Loucy (cell line): ENCODE data around the gene ATXN7L2.

ENCODE experiments used
- H2AFZ ChIP-seq: fragments of 200-600 bp; sonication (generic); 2 replicates; pipeline ENCODE4 v1.6.0; 2016; ENCODE audit warnings: antibody characterized with exemption, mild to moderate bottlenecking, low read length, moderate library complexity
- H3F3A ChIP-seq: fragments of 200-600 bp; 2 replicates; pipeline ENCODE4 v1.6.0; 2016; ENCODE audit warnings: antibody characterized with exemption, low read depth, mild to moderate bottlenecking
- H3K27me3 ChIP-seq: fragments of 200-600 bp; sonication (generic); 2 replicates; pipeline ENCODE4 v1.6.1; 2014; ENCODE audit warnings: low read length, mild to moderate bottlenecking; ENCODE audit not compliant: insufficient read depth, poor library complexity, severe bottlenecking
- H3K36me3 ChIP-seq: fragments of 200-600 bp; sonication (generic); 2 replicates; pipeline ENCODE4 v1.6.1; 2016; ENCODE audit warnings: low read length; ENCODE audit not compliant: insufficient read depth
- H3K4me1 ChIP-seq: fragments of 200-600 bp; sonication (generic); 2 replicates; pipeline ENCODE4 v1.5.1; 2014; ENCODE audit warnings: low read length, mild to moderate bottlenecking; ENCODE audit not compliant: insufficient read depth, poor library complexity, severe bottlenecking
- H3K4me2 ChIP-seq: fragments of 200-600 bp; sonication (generic); 2 replicates; pipeline ENCODE4 v1.6.0; 2014; ENCODE audit warnings: antibody characterized with exemption, low read length, low read depth, mild to moderate bottlenecking; ENCODE audit not compliant: poor library complexity, severe bottlenecking
- H3K4me3 ChIP-seq: fragments of 200-600 bp; sonication (generic); 2 replicates; pipeline ENCODE4 v1.5.1; 2014; ENCODE audit warnings: low read length, mild to moderate bottlenecking, mixed read lengths; ENCODE audit not compliant: poor library complexity, severe bottlenecking
- H3K79me2 ChIP-seq: fragments of 200-600 bp; sonication (generic); 2 replicates; pipeline ENCODE4 v1.6.1; 2014; ENCODE audit warnings: low read length; ENCODE audit not compliant: insufficient read depth
- H3K9ac ChIP-seq: fragments of 200-600 bp; sonication (generic); 2 replicates; pipeline ENCODE4 v1.6.0; 2014; ENCODE audit warnings: mild to moderate bottlenecking, low read depth, low read length, moderate library complexity; ENCODE audit not compliant: poor library complexity, severe bottlenecking
- H3K9me2 ChIP-seq: fragments of 200-600 bp; sonication (generic); replicated peaks from 2 replicates; pipeline ENCODE4 v1.6.1; 2016; ENCODE audit warnings: low read depth, low read length, mixed read lengths
- H3K9me3 ChIP-seq: fragments of 200-600 bp; sonication (generic); 2 replicates; pipeline ENCODE4 v1.6.1; 2014; ENCODE audit warnings: mild to moderate bottlenecking, antibody characterized with exemption, low read length, low read depth; ENCODE audit not compliant: insufficient read depth
- H4K20me1 ChIP-seq: fragments of 200-600 bp; sonication (generic); 2 replicates; pipeline ENCODE4 v1.6.0; 2014; ENCODE audit warnings: antibody characterized with exemption, low read length, mild to moderate bottlenecking; ENCODE audit not compliant: insufficient read depth, poor library complexity, severe bottlenecking
- EZH2phosphoT487 ChIP-seq: fragments of 200-600 bp; IDR thresholded peaks from 2 replicates; pipeline ENCODE4 v1.6.1; 2018; ENCODE audit warnings: antibody characterized with exemption, mild to moderate bottlenecking, moderate library complexity, borderline replicate concordance
- TF ChIP-seq, protein P1 (sequence below): fragments of 200-600 bp; sonication (generic); conservative IDR thresholded peaks from 2 replicates; pipeline ENCODE4 v1.5.1; 2014; ENCODE audit warnings: mild to moderate bottlenecking, antibody characterized with exemption, low read length

Gene ATXN7L2

DNA sequence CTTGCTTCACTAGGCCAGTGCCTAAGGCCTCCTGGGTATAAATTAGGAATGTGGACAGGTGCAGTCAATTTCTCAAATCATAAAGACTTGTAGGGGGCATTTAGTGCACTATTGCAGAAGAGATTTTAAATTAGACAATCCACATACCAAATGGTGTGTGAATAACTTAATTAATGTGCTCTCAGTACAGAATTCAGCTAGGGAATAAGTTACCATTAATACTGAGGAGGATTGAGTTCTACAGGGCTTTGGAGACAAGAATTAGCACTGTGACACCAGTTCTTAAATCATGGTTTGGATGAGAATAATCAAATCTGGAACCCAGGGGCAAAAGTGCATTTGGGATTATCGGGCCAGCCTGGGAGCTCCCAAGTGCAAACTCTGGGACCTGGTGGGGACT lies 15.6 kb upstream of the ATXN7L2 start:
- Histone ChIP-seq H3K36me3 (no peaks in the 10 kb centered on the region), H3K79me2 (no peaks in the 10 kb centered on the region), H3K4me1 (peaks cover 2% of the 10 kb centered on the region), H2AFZ (no peak overlapping the region), H3K27me3 (no peaks in the 10 kb centered on the region), H3K4me2 (no peak overlapping the region), H3K4me3 (no peak overlapping the region), H3K9me2 (no peaks in the 10 kb centered on the region), H3K9ac (no peak overlapping the region), H3K9me3 (no peaks in the 10 kb centered on the region), H3F3A (no peaks in the 10 kb centered on the region), H4K20me1 (no peaks in the 10 kb centered on the region)
- TF ChIP-seq EZH2phosphoT487: no peak
- TF ChIP-seq, protein P1, sequence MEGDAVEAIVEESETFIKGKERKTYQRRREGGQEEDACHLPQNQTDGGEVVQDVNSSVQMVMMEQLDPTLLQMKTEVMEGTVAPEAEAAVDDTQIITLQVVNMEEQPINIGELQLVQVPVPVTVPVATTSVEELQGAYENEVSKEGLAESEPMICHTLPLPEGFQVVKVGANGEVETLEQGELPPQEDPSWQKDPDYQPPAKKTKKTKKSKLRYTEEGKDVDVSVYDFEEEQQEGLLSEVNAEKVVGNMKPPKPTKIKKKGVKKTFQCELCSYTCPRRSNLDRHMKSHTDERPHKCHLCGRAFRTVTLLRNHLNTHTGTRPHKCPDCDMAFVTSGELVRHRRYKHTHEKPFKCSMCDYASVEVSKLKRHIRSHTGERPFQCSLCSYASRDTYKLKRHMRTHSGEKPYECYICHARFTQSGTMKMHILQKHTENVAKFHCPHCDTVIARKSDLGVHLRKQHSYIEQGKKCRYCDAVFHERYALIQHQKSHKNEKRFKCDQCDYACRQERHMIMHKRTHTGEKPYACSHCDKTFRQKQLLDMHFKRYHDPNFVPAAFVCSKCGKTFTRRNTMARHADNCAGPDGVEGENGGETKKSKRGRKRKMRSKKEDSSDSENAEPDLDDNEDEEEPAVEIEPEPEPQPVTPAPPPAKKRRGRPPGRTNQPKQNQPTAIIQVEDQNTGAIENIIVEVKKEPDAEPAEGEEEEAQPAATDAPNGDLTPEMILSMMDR: no peak

- Histone ChIP-seq H3K4me3 (no peak overlapping the region), H3K27me3 (no peaks in the 10 kb centered on the region), H4K20me1 (no peaks in the 10 kb centered on the region), H3K79me2 (no peaks in the 10 kb centered on the region), H3K9me2 (no peaks in the 10 kb centered on the region), H3K9me3 (no peaks in the 10 kb centered on the region), H3F3A (no peaks in the 10 kb centered on the region), H3K4me1 (peaks cover 2% of the 10 kb centered on the region), H3K9ac (no peak overlapping the region), H2AFZ (no peak overlapping the region; the same call in 1 of the 2 replicates), H3K36me3 (no peaks in the 10 kb centered on the region), H3K4me2 (no peak overlapping the region)
- TF ChIP-seq EZH2phosphoT487: no peak
- TF ChIP-seq, protein P1: no peak
Observed at GRCh38 chr1:109468903-109469302, 14.8 kb upstream of the ATXN7L2 start.

GRCh38 chr1:109470245-109470644 lies 13.5 kb upstream of the ATXN7L2 start:
- Histone ChIP-seq H3F3A (no peaks in the 10 kb centered on the region), H3K27me3 (no peaks in the 10 kb centered on the region), H3K79me2 (no peaks in the 10 kb centered on the region)

More at GRCh38 chr1:109470245-109470644, 13.5 kb upstream of the ATXN7L2 start:
- no peaks in the 10 kb centered on the region for H3K36me3 ChIP-seq
- H3K9ac ChIP-seq: no peak overlapping the region
- no peaks in the 10 kb centered on the region for H3K9me2 ChIP-seq
- H2AFZ ChIP-seq: no peak overlapping the region
- no peaks in the 10 kb centered on the region for H3K9me3 ChIP-seq
- H4K20me1 ChIP-seq: no peaks in the 10 kb centered on the region
- no peak for TF ChIP-seq EZH2phosphoT487
- TF ChIP-seq, protein P1: no peak
- H3K4me2 ChIP-seq: no peak overlapping the region
- no peak overlapping the region for H3K4me3 ChIP-seq
- peaks cover 2% of the 10 kb centered on the region for H3K4me1 ChIP-seq
